Heart left ventricle (tissue), 13 donors: ENCODE data around the gene UGT1A9.

Source experiments
- POLR2A ChIP-seq, 2 donors: fragments of 450-650 bp; IDR thresholded peaks; one replicate each; pipeline ENCODE4 v1.6.1; 2017; ENCODE audit warnings: antibody characterized with exemption in 2 of 2, mild to moderate bottlenecking in 2 of 2, moderate library complexity in 2 of 2
- TF ChIP-seq, protein P1 (sequence below), 12 donors: fragments of 200-600 bp; sonication (generic) in 4 of 12; IDR thresholded peaks; one replicate each; pipeline versions ENCODE4 v1.5.0 to v1.8.0; 2018 to 2022; ENCODE audit warnings: antibody characterized with exemption in 12 of 12, mild to moderate bottlenecking in 5 of 12
- donor health status: ischemic (EF 13 %, LVEDD 7.1; RV severe dilation, severe dysfunction).
- donor health status: DM: no; HTN: yes; CAD: no.
- donor health status: DM: no; HTN: no; CAD: no.
- donor health status: ischemic (EF 25% LVEDD 6.9; RV normal size, moderate dysfunction).
- donor health status: ischemic (EF 25% LVEDD 5.7; RV mildly dilated, moderate dysfunction).
- donor health status: ischemic (EF 35%, LVEDD 5.7; RV mildly dilated, moderate dysfunction).
- donor health status: nonischemic (EF 11% LVEDD 7.7; RV severe dilation, severe dysfunction).
- donor health status: DM: yes; HTN: yes; CAD: no.
- donor health status: PGD.
- donor health status: ischemic (EF 29% LVEDD 5.4; RV normal size, mild dysfunction).
- donor health status: nonischemic (EF 23%, LVEDD 6.1; RV moderate dilation, normal function).

DNA sequence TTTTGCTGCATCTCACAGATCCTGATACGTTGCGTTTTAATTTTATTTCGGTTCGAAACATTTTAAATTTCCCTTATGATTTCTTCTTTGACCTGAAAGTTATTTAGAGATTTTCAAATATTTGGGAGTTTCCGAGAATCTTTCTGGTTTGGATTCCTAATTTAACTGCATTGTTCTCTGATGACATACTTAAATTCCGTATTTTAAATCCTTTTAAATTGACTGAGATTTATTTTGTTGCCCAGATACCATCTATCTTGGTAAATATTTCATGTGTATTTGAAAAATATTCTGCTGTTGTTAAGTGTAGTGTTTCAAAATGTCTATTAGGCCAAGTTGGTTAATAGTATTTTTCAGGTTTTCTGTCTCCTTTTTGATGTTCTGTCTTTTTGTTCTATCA is 144.2 kb downstream of the UGT1A9 start:
- TF ChIP-seq, protein P1, sequence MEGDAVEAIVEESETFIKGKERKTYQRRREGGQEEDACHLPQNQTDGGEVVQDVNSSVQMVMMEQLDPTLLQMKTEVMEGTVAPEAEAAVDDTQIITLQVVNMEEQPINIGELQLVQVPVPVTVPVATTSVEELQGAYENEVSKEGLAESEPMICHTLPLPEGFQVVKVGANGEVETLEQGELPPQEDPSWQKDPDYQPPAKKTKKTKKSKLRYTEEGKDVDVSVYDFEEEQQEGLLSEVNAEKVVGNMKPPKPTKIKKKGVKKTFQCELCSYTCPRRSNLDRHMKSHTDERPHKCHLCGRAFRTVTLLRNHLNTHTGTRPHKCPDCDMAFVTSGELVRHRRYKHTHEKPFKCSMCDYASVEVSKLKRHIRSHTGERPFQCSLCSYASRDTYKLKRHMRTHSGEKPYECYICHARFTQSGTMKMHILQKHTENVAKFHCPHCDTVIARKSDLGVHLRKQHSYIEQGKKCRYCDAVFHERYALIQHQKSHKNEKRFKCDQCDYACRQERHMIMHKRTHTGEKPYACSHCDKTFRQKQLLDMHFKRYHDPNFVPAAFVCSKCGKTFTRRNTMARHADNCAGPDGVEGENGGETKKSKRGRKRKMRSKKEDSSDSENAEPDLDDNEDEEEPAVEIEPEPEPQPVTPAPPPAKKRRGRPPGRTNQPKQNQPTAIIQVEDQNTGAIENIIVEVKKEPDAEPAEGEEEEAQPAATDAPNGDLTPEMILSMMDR (IDR thresholded peaks at IDR 0.05): no peak
- no peak for TF ChIP-seq POLR2A (IDR thresholded peaks at IDR 0.05)
